Measurements from ENCODE around the gene GJA9. TPM values are rescaled to one million over a fixed set of nuclear protein-coding genes. Genes with fewer than 3 reads are reported as not detected.

GJA9 gene
- total and polyA plus RNA-seq, 2 of the 4 experiments (the other 2 are of a cell fraction), result not detected

DNA sequence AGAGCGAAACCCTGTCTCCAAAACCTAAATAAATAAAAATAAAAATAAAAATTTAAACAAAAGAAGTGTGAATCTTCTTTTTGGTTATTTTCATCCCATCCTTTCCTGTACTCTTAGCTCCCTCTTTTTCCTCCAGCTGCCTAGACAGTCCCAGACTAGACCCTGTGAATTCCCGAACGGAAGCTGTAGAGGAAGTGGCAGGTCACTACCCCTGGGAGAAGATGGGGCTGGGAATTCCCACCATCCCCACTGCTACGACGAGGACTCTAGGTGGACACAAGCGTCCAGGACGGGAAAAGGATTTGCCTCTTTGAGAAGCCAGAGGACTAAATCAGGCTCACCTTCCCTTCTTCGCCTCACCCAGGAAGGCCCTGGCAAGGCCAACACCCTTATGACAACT is 47.7 kb upstream of the GJA9 start:
- BruUV-seq (replicated peaks), result no TSS peak
- Histone ChIP-seq H3K36me3 (ENCODE audit: control insufficient read depth, insufficient read depth, low read length) (no peaks in the 10 kb centered on the region), H2BK5ac (ENCODE audit: low read depth, low read length, poor library complexity, severe bottlenecking) (no peak overlapping the region), H2BK120ac (ENCODE audit: low read depth, low read length) (no peak overlapping the region), H3K4me2 (ENCODE audit: low read depth, low read length) (no peak overlapping the region), H3K18ac (ENCODE audit: low read depth, low read length) (no peak overlapping the region), H3K4ac (ENCODE audit: low read depth, low read length) (no peak overlapping the region), H3K56ac (ENCODE audit: extremely low read depth, insufficient read depth, low read length) (no peak overlapping the region), H3K79me1 (ENCODE audit: low read depth in 1 of 2, low read length in 2 of 2) (no peaks in the 10 kb centered on the region), H3K9ac (ENCODE audit: low read depth, low read length) (no peak overlapping the region), H3K27ac (ENCODE audit: insufficient read depth, low read length) (no peak overlapping the region), H2BK20ac (ENCODE audit: low read depth, low read length) (no peak overlapping the region), H3K14ac (replicated peaks; ENCODE audit: low read depth, low read length) (no peak overlapping the region), H4K8ac (ENCODE audit: low read depth in 2 of 2, low read length in 2 of 2) (no peak overlapping the region), H3K9me3 (ENCODE audit: control insufficient read depth, insufficient read depth, low read length) (no peaks in the 10 kb centered on the region), H3K4me3 (ENCODE audit: insufficient read depth, low read depth, low read length) (no peak overlapping the region), H3K9me1 (ENCODE audit: insufficient read depth, low read length) (no peaks in the 10 kb centered on the region; the same call in 1 of the 2 replicates), H4K5ac (ENCODE audit: low read depth, low read length) (no peak overlapping the region), H2BK15ac (ENCODE audit: low read depth, low read length) (no peak overlapping the region), H2AK5ac (ENCODE audit: low read depth, low read length) (no peak overlapping the region), H3K27me3 (ENCODE audit: control insufficient read depth, insufficient read depth, low read length) (no peaks in the 10 kb centered on the region), H4K91ac (ENCODE audit: insufficient read depth, low read depth, low read length) (no peak overlapping the region), H4K20me1 (ENCODE audit: insufficient read depth, low read length) (no peaks in the 10 kb centered on the region), H3K4me1 (ENCODE audit: control insufficient read depth, insufficient read depth, low read length) (peaks cover 4% of the 10 kb centered on the region; the same call in 1 of the 2 replicates), H2AFZ (replicated peaks; ENCODE audit: low read length, poor library complexity) (peak overlapping the region; percentile 39), H2AK9ac (replicated peaks; ENCODE audit: low read depth, low read length, poor library complexity) (no peak overlapping the region), H3K23ac (ENCODE audit: low read depth, low read length) (no peak overlapping the region)
- CTCF ChIA-PET, result interaction anchor here (1.0 kb wide), 1 partner anchor 10 kb away, joined by 3 read pairs; no protein-coding TSS in a partner anchor
- no peak for DNase-seq
- no peak for ATAC-seq (ENCODE audit: low read depth)
- TF ChIP-seq CHD1 (IDR thresholded peaks at IDR 0.05; ENCODE audit: low read depth, low read length) (no peak), RAD21 (IDR thresholded peaks at IDR 0.05; ENCODE audit: low read length) (no peak), RCOR1 (IDR thresholded peaks at IDR 0.05; ENCODE audit: insufficient replicate concordance, low read length) (no peak)
- TF ChIP-seq, protein P1, sequence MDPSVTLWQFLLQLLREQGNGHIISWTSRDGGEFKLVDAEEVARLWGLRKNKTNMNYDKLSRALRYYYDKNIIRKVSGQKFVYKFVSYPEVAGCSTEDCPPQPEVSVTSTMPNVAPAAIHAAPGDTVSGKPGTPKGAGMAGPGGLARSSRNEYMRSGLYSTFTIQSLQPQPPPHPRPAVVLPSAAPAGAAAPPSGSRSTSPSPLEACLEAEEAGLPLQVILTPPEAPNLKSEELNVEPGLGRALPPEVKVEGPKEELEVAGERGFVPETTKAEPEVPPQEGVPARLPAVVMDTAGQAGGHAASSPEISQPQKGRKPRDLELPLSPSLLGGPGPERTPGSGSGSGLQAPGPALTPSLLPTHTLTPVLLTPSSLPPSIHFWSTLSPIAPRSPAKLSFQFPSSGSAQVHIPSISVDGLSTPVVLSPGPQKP (IDR thresholded peaks at IDR 0.05; ENCODE audit: borderline replicate concordance, low read depth, low read length), result no peak
- TF ChIP-seq, protein P2, sequence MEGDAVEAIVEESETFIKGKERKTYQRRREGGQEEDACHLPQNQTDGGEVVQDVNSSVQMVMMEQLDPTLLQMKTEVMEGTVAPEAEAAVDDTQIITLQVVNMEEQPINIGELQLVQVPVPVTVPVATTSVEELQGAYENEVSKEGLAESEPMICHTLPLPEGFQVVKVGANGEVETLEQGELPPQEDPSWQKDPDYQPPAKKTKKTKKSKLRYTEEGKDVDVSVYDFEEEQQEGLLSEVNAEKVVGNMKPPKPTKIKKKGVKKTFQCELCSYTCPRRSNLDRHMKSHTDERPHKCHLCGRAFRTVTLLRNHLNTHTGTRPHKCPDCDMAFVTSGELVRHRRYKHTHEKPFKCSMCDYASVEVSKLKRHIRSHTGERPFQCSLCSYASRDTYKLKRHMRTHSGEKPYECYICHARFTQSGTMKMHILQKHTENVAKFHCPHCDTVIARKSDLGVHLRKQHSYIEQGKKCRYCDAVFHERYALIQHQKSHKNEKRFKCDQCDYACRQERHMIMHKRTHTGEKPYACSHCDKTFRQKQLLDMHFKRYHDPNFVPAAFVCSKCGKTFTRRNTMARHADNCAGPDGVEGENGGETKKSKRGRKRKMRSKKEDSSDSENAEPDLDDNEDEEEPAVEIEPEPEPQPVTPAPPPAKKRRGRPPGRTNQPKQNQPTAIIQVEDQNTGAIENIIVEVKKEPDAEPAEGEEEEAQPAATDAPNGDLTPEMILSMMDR (conservative IDR thresholded peaks at IDR 0.05; ENCODE audit: low read depth, low read length), result no peak
- in situ Hi-C loops (cut with MboI; ENCODE audit: low sequenced_read_pairs) (no loop called here), dilution Hi-C loops (cut with HindIII; ENCODE audit: low sequenced_read_pairs, unreplicated experiment) (no loop called here), intact Hi-C loops (cut with micrococcal nuclease) (no loop called here)
- WGBS, 2 experiments (ENCODE audit: extremely low coverage in 2 of 2, insufficient read length in 1 of 2), result no CpG with 5 or more reads among the region's 8 CpGs
- POLR2A ChIA-PET (ENCODE audit: unreplicated experiment), result no interaction called here
